Psoas muscle (tissue), 8 donors: ENCODE results near the gene APPBP2. TPM values are rescaled to one million over a fixed set of nuclear protein-coding genes. Genes with fewer than 3 reads are reported as not detected.
"Not testable (repeated sequence)": the region's sequence is repeated elsewhere in the genome, so short reads cannot be mapped to it uniquely, and the experiment has no call there.

ENCODE experiments used
- ATAC-seq, 4 donors: fragments of 200-7000 bp; cut with Tn5 transposase; one replicate each; pipeline ENCODE4 v1.9.1; 2020; ENCODE audit warnings: moderate library complexity in 3 of 4, mild to moderate bottlenecking in 2 of 4
- DNase-seq, 2 donors: peaks; one replicate each; pipeline ENCODE4 v3.0.0-alpha.2; 2020
- H3K27ac ChIP-seq: fragments of 200-600 bp; one replicate; pipeline ENCODE4 v1.8.0; 2022
- H3K27me3 ChIP-seq, 3 donors: fragments of 200-600 bp in 1 of 3; one replicate each; pipeline versions ENCODE4 v1.6.1 to v1.8.0; 2013 to 2022; ENCODE audit warnings: low read length in 2 of 3, mild to moderate bottlenecking in 2 of 3, moderate library complexity in 1 of 3; ENCODE audit not compliant: insufficient read depth in 3 of 3
- H3K36me3 ChIP-seq, 2 donors: fragments of 200-600 bp in 1 of 2; one replicate each; pipeline versions ENCODE4 v1.6.1 to v1.8.0; 2013 to 2022; ENCODE audit warnings: low read depth in 1 of 2, mild to moderate bottlenecking in 1 of 2, moderate library complexity in 1 of 2; ENCODE audit not compliant: insufficient read depth in 1 of 2
- H3K4me1 ChIP-seq: fragments of 200-600 bp; one replicate; pipeline ENCODE4 v1.8.0; 2022
- H3K4me3 ChIP-seq: fragments of 200-600 bp; one replicate; pipeline ENCODE4 v1.8.0; 2022; ENCODE audit warnings: mild to moderate bottlenecking
- H3K9me3 ChIP-seq: fragments of 200-600 bp; one replicate; pipeline ENCODE4 v1.8.0; 2022
- WGBS, 3 donors: extraction: QIAGEN DNeasy Blood & Tissue Kit; methylation state at CpG; one replicate each; pipeline versions ENCODE4 v1.1.6 to v1.1.7; 2013; 5-methylcytosine and 5-hydroxymethylcytosine counted together
- intact Hi-C, 2 donors: fragments of 100-400 bp; cut with DNase I; formaldehyde crosslinking; loops; one replicate each; pipeline versions ENCODE4 v1.11.0 to v1.14.2; 2022
- polyA plus RNA-seq, 3 donors: library from polyadenylated mRNA; stranded (reverse); fragments of 200-250 nt; gene quantifications; one replicate each; pipeline ENCODE4 v1.2.3, GENCODE V29; 2013
- total RNA-seq, 4 donors: library from RNA; stranded (reverse); fragmentation: NEBNext Ultra II Directional in 2 of 4; extraction: Animal tissue kit (Norgen Biotek cat#: 25700) in 2 of 4; gene quantifications; one replicate each; pipeline versions ENCODE4 v1.2.1 to v1.2.4, GENCODE V29; 2021 to 2023
- TF ChIP-seq, protein P1 (sequence below): fragments of 200-600 bp; IDR thresholded peaks from one replicate; pipeline ENCODE4 v1.8.0; 2022; ENCODE audit warnings: antibody characterized with exemption
- donor health status: healthy with polysubstance abuse.
- donor health status: DM: no; HTN: no; CAD: no; lungs with moderate emphysema.
- donor health status: Bipolar disorder and iron deficiency.
- donor health status: healthy.
- donor health status: DM: yes; HTN: yes; CAD: no.
- donor health status: DM: no; HTN: no; CAD: no.
- donor health status: DM: no; HTN: no; CAD: no.
- donor health status: DM: yes; HTN: yes; CAD: no.

APPBP2 gene
- total and polyA plus RNA-seq, 7 donors, result 5.9 to 35.4 (median 22.1) TPM

DNA sequence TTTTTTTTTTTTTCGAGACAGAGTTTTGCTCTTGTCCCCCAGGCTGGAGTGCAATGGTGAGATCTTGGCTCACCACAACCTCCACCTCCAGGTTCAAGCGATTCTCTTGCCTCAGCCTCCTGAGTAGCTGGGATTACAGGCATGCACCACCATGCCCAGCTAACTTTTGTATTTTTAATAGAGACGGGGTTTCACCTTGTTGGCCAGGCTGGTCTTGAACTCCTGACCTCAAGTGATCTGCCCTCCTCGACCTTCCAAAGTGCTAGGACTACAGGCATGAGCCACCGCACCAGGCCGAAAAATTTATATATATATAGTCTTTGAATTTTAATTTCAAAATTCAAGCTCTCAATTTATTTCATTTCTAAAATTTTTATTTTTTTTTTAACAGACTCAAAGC, 97.6 kb downstream of the APPBP2 start:
- DNase-seq, H3K36me3 ChIP-seq, ATAC-seq, intact Hi-C loops, H3K27ac ChIP-seq, H3K9me3 ChIP-seq, H3K27me3 ChIP-seq, H3K4me3 ChIP-seq, H3K4me1 ChIP-seq: not testable (repeated sequence)
- WGBS, 3 donors, result 79 to 91% (median 86%) methylated on average over 6 of the region's 6 CpGs

DNA sequence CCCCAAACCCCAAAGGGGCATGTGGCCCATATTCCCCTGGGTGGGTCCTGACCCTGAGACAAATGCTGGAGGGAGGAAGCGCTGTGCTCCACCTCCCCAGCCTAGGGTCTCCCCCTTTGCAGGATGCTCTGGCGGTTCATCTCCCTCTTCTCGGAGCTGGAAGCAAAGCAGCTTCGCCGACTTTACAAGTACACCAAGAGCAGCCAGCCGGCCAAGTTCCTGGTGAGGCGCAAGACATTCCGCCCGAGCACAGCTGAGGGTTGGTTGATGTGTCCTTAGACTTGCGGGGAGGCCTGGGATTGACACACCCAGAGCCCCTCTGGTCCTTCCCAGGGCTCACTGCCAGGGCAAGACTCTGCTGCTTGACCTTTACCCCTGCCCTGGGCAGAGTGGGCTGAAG, 99.4 kb downstream of the APPBP2 start:
- intact Hi-C loops, result no loop called here
- ATAC-seq, result no peak
- Histone ChIP-seq H3K4me1 (no peaks in the 10 kb centered on the region), H3K27me3 (no peaks in the 10 kb centered on the region), H3K4me3 (no peak overlapping the region), H3K9me3 (no peaks in the 10 kb centered on the region), H3K27ac (no peak overlapping the region), H3K36me3 (no peaks in the 10 kb centered on the region)
- TF ChIP-seq, protein P1, sequence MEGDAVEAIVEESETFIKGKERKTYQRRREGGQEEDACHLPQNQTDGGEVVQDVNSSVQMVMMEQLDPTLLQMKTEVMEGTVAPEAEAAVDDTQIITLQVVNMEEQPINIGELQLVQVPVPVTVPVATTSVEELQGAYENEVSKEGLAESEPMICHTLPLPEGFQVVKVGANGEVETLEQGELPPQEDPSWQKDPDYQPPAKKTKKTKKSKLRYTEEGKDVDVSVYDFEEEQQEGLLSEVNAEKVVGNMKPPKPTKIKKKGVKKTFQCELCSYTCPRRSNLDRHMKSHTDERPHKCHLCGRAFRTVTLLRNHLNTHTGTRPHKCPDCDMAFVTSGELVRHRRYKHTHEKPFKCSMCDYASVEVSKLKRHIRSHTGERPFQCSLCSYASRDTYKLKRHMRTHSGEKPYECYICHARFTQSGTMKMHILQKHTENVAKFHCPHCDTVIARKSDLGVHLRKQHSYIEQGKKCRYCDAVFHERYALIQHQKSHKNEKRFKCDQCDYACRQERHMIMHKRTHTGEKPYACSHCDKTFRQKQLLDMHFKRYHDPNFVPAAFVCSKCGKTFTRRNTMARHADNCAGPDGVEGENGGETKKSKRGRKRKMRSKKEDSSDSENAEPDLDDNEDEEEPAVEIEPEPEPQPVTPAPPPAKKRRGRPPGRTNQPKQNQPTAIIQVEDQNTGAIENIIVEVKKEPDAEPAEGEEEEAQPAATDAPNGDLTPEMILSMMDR, result no peak
- 83 to 87% (median 85%) methylated on average over 10 of the region's 10 CpGs for WGBS, 3 donors
- no peak for DNase-seq

DNA sequence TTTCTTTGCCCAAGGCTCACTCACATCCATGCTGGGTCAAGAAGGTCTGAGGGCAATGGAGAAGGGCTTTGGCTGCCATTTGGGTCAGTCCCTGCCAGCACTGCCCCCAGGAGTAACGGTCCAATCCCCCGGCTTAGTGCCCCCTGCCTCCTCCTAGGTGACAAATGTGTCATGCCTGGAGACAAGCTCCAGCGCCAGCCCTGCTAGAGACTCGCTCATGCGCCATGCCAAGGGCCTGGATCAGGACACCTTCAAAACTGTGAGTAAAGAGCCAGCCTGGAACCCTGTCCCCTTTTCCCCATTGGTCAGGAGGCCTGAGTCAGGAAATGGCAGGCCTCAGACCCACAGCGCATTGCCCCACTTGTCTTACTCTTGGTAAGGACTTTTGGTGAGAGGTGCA, 100.4 kb downstream of the APPBP2 start:
- no peak overlapping the region for H3K27ac ChIP-seq
- TF ChIP-seq, protein P1, result no peak
- DNase-seq, result no peak
- H3K9me3 ChIP-seq, result no peaks in the 10 kb centered on the region
- WGBS, 3 donors, result 80 to 96% (median 88%) methylated on average over 5 to 6 of the region's 6 CpGs
- intact Hi-C loops, result no loop called here
- no peak overlapping the region for H3K4me3 ChIP-seq
- H3K4me1 ChIP-seq, result peaks cover 3% of the 10 kb centered on the region
- no peak for ATAC-seq
- no peaks in the 10 kb centered on the region for H3K27me3 ChIP-seq
- no peaks in the 10 kb centered on the region for H3K36me3 ChIP-seq

- intact Hi-C loops, result no loop called here
- Histone ChIP-seq H3K4me3 (no peak overlapping the region), H3K36me3 (no peaks in the 10 kb centered on the region), H3K9me3 (no peaks in the 10 kb centered on the region), H3K27me3 (no peaks in the 10 kb centered on the region), H3K4me1 (peaks cover 3% of the 10 kb centered on the region), H3K27ac (no peak overlapping the region)
- no peak for DNase-seq
- ATAC-seq, result no peak
- TF ChIP-seq, protein P1, result no peak
- WGBS, 3 donors, result 74 to 80% (median 76%) methylated on average over 3 of the region's 3 CpGs
Measured at GRCh38 chr17:60423865-60424264, 102.2 kb downstream of the APPBP2 start.

- intact Hi-C loops, result no loop called here
- Histone ChIP-seq H3K4me1 (peaks cover 3% of the 10 kb centered on the region), H3K27me3 (no peaks in the 10 kb centered on the region), H3K27ac (no peak within 1 kb of the TSS), H3K9me3 (no peaks in the 10 kb centered on the region), H3K4me3 (peak within 1 kb of the TSS; percentile 66), H3K36me3 (no peaks in the 10 kb centered on the region)
- no peak for DNase-seq
- WGBS, 3 donors, result 66 to 69% (median 66%) methylated on average over 18 of the region's 18 CpGs
- TF ChIP-seq, protein P1, result no peak
- ATAC-seq, result peak in 1 of 4 donors; percentile 3
Measured at GRCh38 chr17:60422162-60422665, 103.8 kb downstream of the APPBP2 start, which contains the start of gene CHCT1. TSS of gene CHCT1 (plus strand) at chr17:60422489. CDS start at chr17:60422593, 104 bp downstream.
